Breast epithelium (tissue), 4 donors: Measurements from ENCODE around the gene RUNX3. TPM values are rescaled to one million over a fixed set of nuclear protein-coding genes. Genes with fewer than 3 reads are reported as not detected.

ENCODE experiments used
- DNase-seq, 2 donors: peaks; one replicate each; pipeline ENCODE4 v3.0.0-alpha.2; 2019; ENCODE audit warnings: low spot score in 2 of 2
- H3K27ac ChIP-seq, 2 donors: fragments of 200-600 bp; sonication (generic) in 1 of 2; one replicate each; pipeline ENCODE4 v1.5.1; 2016 to 2019; ENCODE audit warnings: mild to moderate bottlenecking in 1 of 2
- H3K27me3 ChIP-seq, 2 donors: fragments of 200-600 bp; sonication (generic) in 1 of 2; one replicate each; pipeline versions ENCODE4 v1.5.1 to v1.6.0; 2017 to 2019; ENCODE audit warnings: control low read depth in 1 of 2, mild to moderate bottlenecking in 1 of 2
- H3K36me3 ChIP-seq: fragments of 200-600 bp; one replicate; pipeline ENCODE4 v1.5.1; 2019
- H3K4me1 ChIP-seq, 2 donors: fragments of 200-600 bp; sonication (generic); one replicate each; pipeline ENCODE4 v1.5.1; 2016 to 2019; ENCODE audit warnings: control low read depth in 1 of 2
- H3K4me3 ChIP-seq, 3 donors: fragments of 200-600 bp; sonication (generic); 1 replicate in 2 of 3; 2 replicates in 1 of 3; pipeline ENCODE4 v1.5.1; 2016 to 2019; ENCODE audit warnings: mild to moderate bottlenecking in 3 of 3, moderate library complexity in 2 of 3
- H3K9me3 ChIP-seq, 2 donors: fragments of 200-600 bp; sonication (generic) in 1 of 2; one replicate each; pipeline ENCODE4 v1.5.1; 2016 to 2019; ENCODE audit warnings: control low read depth in 1 of 2
- CTCF ChIP-seq, 3 donors: fragments of 450-650 bp; IDR thresholded peaks; one replicate each; pipeline ENCODE4 v1.5.1; 2016 to 2017; ENCODE audit warnings: antibody characterized with exemption in 3 of 3, mild to moderate bottlenecking in 3 of 3, moderate library complexity in 3 of 3
- POLR2A ChIP-seq: fragments of 450-650 bp; IDR thresholded peaks from one replicate; pipeline ENCODE4 v1.6.1; 2016; ENCODE audit warnings: antibody characterized with exemption, mild to moderate bottlenecking, moderate library complexity
- POLR2AphosphoS5 ChIP-seq, 3 donors: sonication (generic); formaldehyde crosslinking; IDR thresholded peaks; one replicate each; pipeline ENCODE4 v1.6.1; 2017; ENCODE audit warnings: antibody characterized with exemption in 3 of 3
- intact Hi-C: fragments of 100-400 bp; cut with DNase I; formaldehyde crosslinking; loops from one replicate; pipeline ENCODE4 v1.15.1; 2023; ENCODE audit warnings: low total_unique reads
- total RNA-seq, 3 donors: library from RNA; depleted of rRNA; stranded (reverse); fragments of >200 nt; gene quantifications; one replicate each; pipeline ENCODE4 v1.1.0, GENCODE V29; 2016

The RUNX3 gene
- total RNA-seq, 3 donors from 2014 or later, result 1.9 to 9.1 (median 5.6) TPM

DNA sequence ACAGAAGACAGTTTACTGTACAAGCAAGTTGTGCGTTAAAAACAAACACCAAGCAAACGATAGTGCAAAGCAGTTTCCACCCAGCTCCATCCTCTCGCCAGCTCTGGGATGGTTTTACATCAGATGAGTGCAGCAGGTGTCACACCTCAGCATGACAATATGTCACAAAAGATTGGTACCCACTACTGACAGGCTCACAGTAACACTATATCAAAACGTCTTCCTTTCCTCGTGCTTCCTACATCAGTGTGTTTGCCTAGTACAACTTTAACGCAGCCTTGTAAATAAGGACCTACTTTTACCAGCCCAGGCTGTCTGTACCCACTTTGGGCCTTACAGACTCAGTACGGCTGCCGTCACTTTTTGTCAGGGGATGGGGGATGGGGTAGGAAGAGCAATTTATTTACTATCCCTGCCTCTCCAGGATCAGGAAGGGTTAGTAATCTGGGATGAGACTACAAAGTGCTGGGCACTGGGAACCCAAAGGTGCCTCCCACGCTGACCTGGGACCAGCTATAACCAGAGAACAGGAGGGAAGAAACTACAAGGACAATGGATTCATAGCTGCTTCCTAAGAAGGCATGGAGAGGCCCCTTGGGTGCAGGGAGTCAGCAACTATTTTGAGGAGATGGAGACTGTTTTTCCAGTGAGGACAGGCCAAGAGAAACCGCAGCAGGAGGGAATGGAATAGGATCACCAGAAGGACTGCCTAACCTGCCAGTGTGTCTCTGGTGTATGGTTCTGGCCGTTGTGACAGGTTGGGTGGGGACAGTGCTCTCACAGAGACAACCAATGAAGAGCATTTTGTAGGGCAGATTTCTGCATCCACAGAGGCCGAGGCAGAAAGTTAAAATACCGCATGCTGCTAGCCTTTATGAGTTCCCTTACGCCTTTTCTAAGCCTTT is 30.2 kb downstream of the RUNX3 start:
- no peaks in the 10 kb centered on the region for H3K36me3 ChIP-seq
- H3K4me3 ChIP-seq, result no peak overlapping the region
- H3K27me3 ChIP-seq, result peaks cover 0 to 3% of the 10 kb centered on the region in 2 donors
- TF ChIP-seq POLR2A, result no peak
- H3K27ac ChIP-seq, result no peak overlapping the region
- H3K9me3 ChIP-seq, result no peaks in the 10 kb centered on the region
- no peaks in the 10 kb centered on the region for H3K4me1 ChIP-seq
- intact Hi-C loops, result no loop called here
- no peak for DNase-seq

DNA sequence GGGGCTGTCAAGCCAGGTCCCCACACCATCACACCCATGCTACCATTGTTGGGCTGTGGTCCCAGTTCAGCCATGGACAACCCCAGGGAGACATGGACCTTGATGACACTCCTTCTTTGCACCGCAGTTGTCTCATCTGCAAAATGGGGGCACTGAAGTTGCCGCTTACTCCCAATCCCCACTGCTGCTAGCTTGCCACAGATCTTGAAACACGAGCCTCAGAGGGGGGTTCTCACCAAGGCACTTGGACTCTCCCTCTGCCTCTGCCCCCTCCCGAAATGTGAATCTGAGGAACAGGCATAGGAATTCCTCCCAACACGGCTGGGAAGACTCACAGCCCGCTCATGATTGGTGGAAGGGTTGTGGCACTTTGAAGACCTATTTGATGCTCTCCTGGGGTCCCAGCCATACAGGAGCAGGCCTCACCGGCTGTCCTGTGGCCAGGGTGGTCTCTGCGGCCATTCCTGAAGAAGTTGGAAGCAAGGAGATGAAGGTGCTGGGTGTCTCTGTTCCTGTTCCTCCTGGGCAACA is 31.1 kb downstream of the RUNX3 start:
- peaks cover 0 to 3% of the 10 kb centered on the region in 2 donors for H3K27me3 ChIP-seq
- peak; percentile 10 to 33 for DNase-seq
- intact Hi-C loops, result no loop called here

GRCh38 chr1:24898152-24898908 is 31.7 kb downstream of the RUNX3 start:
- Histone ChIP-seq H3K4me1 (no peaks in the 10 kb centered on the region), H3K4me3 (no peak overlapping the region), H3K27me3 (peaks cover 0 to 3% of the 10 kb centered on the region in 2 donors), H3K27ac (no peak overlapping the region), H3K9me3 (no peaks in the 10 kb centered on the region), H3K36me3 (no peaks in the 10 kb centered on the region)
- TF ChIP-seq POLR2AphosphoS5 (IDR thresholded peaks at IDR 0.05) (no peak), CTCF (IDR thresholded peaks at IDR 0.05) (peak; percentile 29 to 60 (median 53)), POLR2A (no peak)
- DNase-seq, result peak in 1 of 2 donors; percentile 15
- intact Hi-C loops, result no loop called here

More for the DNA sequence above, 31.1 kb downstream of the RUNX3 start:
- no peaks in the 10 kb centered on the region for H3K4me1 ChIP-seq
- no peak overlapping the region for H3K4me3 ChIP-seq
- H3K9me3 ChIP-seq, result no peaks in the 10 kb centered on the region
- no peaks in the 10 kb centered on the region for H3K36me3 ChIP-seq
- TF ChIP-seq POLR2A (no peak), CTCF (IDR thresholded peaks at IDR 0.05) (no peak), POLR2AphosphoS5 (IDR thresholded peaks at IDR 0.05) (no peak)
- H3K27ac ChIP-seq, result no peak overlapping the region

- Histone ChIP-seq H3K27ac (no peak overlapping the region), H3K9me3 (peaks cover 0 to 2% of the 10 kb centered on the region in 2 donors), H3K4me1 (no peaks in the 10 kb centered on the region), H3K4me3 (no peak overlapping the region), H3K36me3 (no peaks in the 10 kb centered on the region), H3K27me3 (peaks cover 0 to 3% of the 10 kb centered on the region in 2 donors)
- TF ChIP-seq CTCF (IDR thresholded peaks at IDR 0.05), result no peak
- TF ChIP-seq POLR2AphosphoS5 (IDR thresholded peaks at IDR 0.05), result no peak
- TF ChIP-seq POLR2A, result no peak
- DNase-seq, result peak; percentile 13 to 17
- intact Hi-C loops, result no loop called here
Measured at GRCh38 chr1:24897263-24898151, 32.6 kb downstream of the RUNX3 start.
